ENCODE results near the gene B3GLCT. TPM values are rescaled to one million over a fixed set of nuclear protein-coding genes. Genes with fewer than 3 reads are reported as not detected.

B3GLCT gene
- total RNA-seq, 1 experiment from 2014 or later: 3.9 TPM

DNA sequence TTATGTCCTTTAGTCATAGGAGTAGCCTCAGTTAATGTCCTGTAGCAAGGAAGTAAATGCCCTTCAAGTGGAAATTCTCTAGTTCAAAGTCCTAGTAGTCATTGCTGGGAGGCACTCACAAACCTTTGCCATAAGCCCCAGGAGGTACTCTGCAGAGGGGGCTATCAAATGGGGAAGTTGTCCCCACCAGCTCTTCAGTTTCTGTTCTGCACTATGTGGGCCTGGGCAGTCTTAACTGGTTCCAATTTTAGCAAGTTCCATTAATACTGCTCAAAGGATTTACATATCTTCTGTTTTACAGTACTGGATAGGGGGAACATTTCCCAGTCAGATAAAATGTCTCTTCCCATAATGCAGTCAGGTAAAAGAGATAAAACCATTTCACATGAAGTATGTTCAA, 101.3 kb downstream of the B3GLCT start:
- H3K9ac ChIP-seq (ENCODE audit: low read length): no peak overlapping the region
- DNase-seq (ENCODE audit: low read depth, low spot score) (no peak), ATAC-seq (no peak)
- no peaks in the 10 kb centered on the region for H3K9me2 ChIP-seq (ENCODE audit: insufficient read depth)
- no peaks in the 10 kb centered on the region for H3K79me2 ChIP-seq (ENCODE audit: insufficient read depth, low read length)
- ChIA-PET CTCF (no interaction called here), POLR2A (no interaction called here), RAD21 (ENCODE audit: low non-redundant PET in 1 of 2, low total read pairs in 2 of 2, uncharacterized antibody in 2 of 2, unreplicated experiment in 2 of 2) (no interaction called here)
- H3K4me1 ChIP-seq (ENCODE audit: control insufficient read depth in 1 of 2, insufficient read depth in 2 of 2, low read length in 2 of 2): no peaks in the 10 kb centered on the region
- H3K27ac ChIP-seq (ENCODE audit: low read depth, low read length): no peak overlapping the region
- H3K36me3 ChIP-seq (ENCODE audit: control insufficient read depth in 1 of 2, insufficient read depth in 2 of 2, low read length in 2 of 2): no peaks in the 10 kb centered on the region
- no peak overlapping the region for H3K4me3 ChIP-seq (replicated peaks in 1 of 2; ENCODE audit: low read depth in 1 of 2, low read length in 2 of 2)
- no peaks in the 10 kb centered on the region for H4K20me1 ChIP-seq (ENCODE audit: insufficient read depth)
- H3K9me3 ChIP-seq (ENCODE audit: control insufficient read depth in 1 of 2, insufficient read depth in 1 of 2, low read depth in 1 of 2, low read length in 2 of 2): no peaks in the 10 kb centered on the region
- H2AFZ ChIP-seq (ENCODE audit: low read depth, low read length, poor library complexity, severe bottlenecking): no peak overlapping the region
- H3K4me2 ChIP-seq (ENCODE audit: low read length): no peak overlapping the region
- intact Hi-C loops (cut with micrococcal nuclease): no loop called here
- H3K27me3 ChIP-seq (ENCODE audit: insufficient read depth, low read length): no peaks in the 10 kb centered on the region
- no TSS peak for BruUV-seq (replicated peaks)
- TF ChIP-seq, protein P1, sequence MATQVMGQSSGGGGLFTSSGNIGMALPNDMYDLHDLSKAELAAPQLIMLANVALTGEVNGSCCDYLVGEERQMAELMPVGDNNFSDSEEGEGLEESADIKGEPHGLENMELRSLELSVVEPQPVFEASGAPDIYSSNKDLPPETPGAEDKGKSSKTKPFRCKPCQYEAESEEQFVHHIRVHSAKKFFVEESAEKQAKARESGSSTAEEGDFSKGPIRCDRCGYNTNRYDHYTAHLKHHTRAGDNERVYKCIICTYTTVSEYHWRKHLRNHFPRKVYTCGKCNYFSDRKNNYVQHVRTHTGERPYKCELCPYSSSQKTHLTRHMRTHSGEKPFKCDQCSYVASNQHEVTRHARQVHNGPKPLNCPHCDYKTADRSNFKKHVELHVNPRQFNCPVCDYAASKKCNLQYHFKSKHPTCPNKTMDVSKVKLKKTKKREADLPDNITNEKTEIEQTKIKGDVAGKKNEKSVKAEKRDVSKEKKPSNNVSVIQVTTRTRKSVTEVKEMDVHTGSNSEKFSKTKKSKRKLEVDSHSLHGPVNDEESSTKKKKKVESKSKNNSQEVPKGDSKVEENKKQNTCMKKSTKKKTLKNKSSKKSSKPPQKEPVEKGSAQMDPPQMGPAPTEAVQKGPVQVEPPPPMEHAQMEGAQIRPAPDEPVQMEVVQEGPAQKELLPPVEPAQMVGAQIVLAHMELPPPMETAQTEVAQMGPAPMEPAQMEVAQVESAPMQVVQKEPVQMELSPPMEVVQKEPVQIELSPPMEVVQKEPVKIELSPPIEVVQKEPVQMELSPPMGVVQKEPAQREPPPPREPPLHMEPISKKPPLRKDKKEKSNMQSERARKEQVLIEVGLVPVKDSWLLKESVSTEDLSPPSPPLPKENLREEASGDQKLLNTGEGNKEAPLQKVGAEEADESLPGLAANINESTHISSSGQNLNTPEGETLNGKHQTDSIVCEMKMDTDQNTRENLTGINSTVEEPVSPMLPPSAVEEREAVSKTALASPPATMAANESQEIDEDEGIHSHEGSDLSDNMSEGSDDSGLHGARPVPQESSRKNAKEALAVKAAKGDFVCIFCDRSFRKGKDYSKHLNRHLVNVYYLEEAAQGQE (IDR thresholded peaks at IDR 0.05; ENCODE audit: low read depth): no peak
- TF ChIP-seq ATF3 (IDR thresholded peaks at IDR 0.05) (no peak), SIN3A (IDR thresholded peaks at IDR 0.05; ENCODE audit: low read depth) (no peak), SRF (IDR thresholded peaks at IDR 0.05; ENCODE audit: low read depth) (no peak), RAD21 (IDR thresholded peaks at IDR 0.05; ENCODE audit: low read depth) (no peak), ELF1 (IDR thresholded peaks at IDR 0.05; ENCODE audit: borderline replicate concordance, low read depth) (no peak)

DNA sequence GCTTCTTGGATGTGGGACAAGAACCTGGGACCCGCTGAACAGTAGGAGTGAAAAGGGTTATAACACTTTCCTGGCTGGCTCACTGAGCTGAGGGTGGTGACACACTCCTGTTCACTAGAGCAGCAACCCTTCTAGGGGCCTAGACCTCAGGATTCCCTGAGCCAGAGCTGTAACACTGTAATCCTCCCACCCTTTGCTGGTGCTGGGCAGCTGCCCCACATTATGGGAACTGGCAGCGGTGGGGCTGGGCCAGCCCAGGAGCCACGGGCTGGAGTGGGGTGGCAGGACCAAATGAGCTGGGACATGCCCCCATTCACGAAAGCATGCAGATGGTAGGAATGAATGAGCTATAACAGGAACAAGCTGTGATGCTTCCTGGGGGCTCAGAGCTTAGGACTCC, 110.6 kb downstream of the B3GLCT start:
- POLR2A ChIA-PET: no interaction called here
- intact Hi-C loops (cut with micrococcal nuclease): no loop called here
- no peak for DNase-seq (ENCODE audit: low read depth, low spot score)
- CTCF ChIA-PET: no interaction called here
- TF ChIP-seq POLR2A (IDR thresholded peaks at IDR 0.05; ENCODE audit: borderline replicate concordance, extremely low read depth, insufficient read depth, insufficient read length) (no peak), SP1 (IDR thresholded peaks at IDR 0.05; ENCODE audit: low read depth) (no peak), EZH2 (IDR thresholded peaks at IDR 0.05) (no peak), CEBPB (IDR thresholded peaks at IDR 0.05; ENCODE audit: low read depth) (no peak), EZH2phosphoT487 (IDR thresholded peaks at IDR 0.05; ENCODE audit: borderline replicate concordance) (no peak), JUND (IDR thresholded peaks at IDR 0.05) (no peak), ATF3 (IDR thresholded peaks at IDR 0.05) (no peak), SRF (IDR thresholded peaks at IDR 0.05; ENCODE audit: low read depth) (no peak), SIN3A (IDR thresholded peaks at IDR 0.05; ENCODE audit: low read depth) (no peak)
- TF ChIP-seq, protein P2, sequence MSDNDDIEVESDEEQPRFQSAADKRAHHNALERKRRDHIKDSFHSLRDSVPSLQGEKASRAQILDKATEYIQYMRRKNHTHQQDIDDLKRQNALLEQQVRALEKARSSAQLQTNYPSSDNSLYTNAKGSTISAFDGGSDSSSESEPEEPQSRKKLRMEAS (IDR thresholded peaks at IDR 0.05): no peak
- H3K4me2 ChIP-seq (ENCODE audit: low read length): no peak overlapping the region
- H3K4me3 ChIP-seq (replicated peaks in 1 of 2; ENCODE audit: low read depth in 1 of 2, low read length in 2 of 2): no peak overlapping the region
- no peaks in the 10 kb centered on the region for H3K9me2 ChIP-seq (ENCODE audit: insufficient read depth)
- no peaks in the 10 kb centered on the region for H3K79me2 ChIP-seq (ENCODE audit: insufficient read depth, low read length)
- BruUV-seq (replicated peaks): no TSS peak
- RAD21 ChIA-PET (ENCODE audit: low non-redundant PET in 1 of 2, low total read pairs in 2 of 2, uncharacterized antibody in 2 of 2, unreplicated experiment in 2 of 2): no interaction called here
- H4K20me1 ChIP-seq (ENCODE audit: insufficient read depth): no peaks in the 10 kb centered on the region
- no peak overlapping the region for H3K27ac ChIP-seq (ENCODE audit: low read depth, low read length)
- H3K4me1 ChIP-seq (ENCODE audit: control insufficient read depth in 1 of 2, insufficient read depth in 2 of 2, low read length in 2 of 2): no peaks in the 10 kb centered on the region
- no peaks in the 10 kb centered on the region for H3K27me3 ChIP-seq (ENCODE audit: insufficient read depth, low read length)
- peaks cover 6 to 7% of the 10 kb centered on the region in 2 experiments; a peak in 2 of 4 replicates for H3K9me3 ChIP-seq (ENCODE audit: control insufficient read depth in 1 of 2, insufficient read depth in 1 of 2, low read depth in 1 of 2, low read length in 2 of 2)
- no peak overlapping the region for H2AFZ ChIP-seq (ENCODE audit: low read depth, low read length, poor library complexity, severe bottlenecking)
- no peak overlapping the region for H3K9ac ChIP-seq (ENCODE audit: low read length)
- no peaks in the 10 kb centered on the region for H3K36me3 ChIP-seq (ENCODE audit: control insufficient read depth in 1 of 2, insufficient read depth in 2 of 2, low read length in 2 of 2)
- ATAC-seq: no peak

All from HCT116 (cell line).